DMS153 (cell line): ENCODE measurements around the gene ACKR2.
A peak's percentile ranks its signal among the peaks of the same experiment; 100 is the strongest.

ENCODE experiments used
- DNase-seq: peaks from one replicate; lab custom pipeline; 2025; lab: John Stamatoyannopoulos, UW

Gene ACKR2, protein sequence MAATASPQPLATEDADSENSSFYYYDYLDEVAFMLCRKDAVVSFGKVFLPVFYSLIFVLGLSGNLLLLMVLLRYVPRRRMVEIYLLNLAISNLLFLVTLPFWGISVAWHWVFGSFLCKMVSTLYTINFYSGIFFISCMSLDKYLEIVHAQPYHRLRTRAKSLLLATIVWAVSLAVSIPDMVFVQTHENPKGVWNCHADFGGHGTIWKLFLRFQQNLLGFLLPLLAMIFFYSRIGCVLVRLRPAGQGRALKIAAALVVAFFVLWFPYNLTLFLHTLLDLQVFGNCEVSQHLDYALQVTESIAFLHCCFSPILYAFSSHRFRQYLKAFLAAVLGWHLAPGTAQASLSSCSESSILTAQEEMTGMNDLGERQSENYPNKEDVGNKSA

DNA sequence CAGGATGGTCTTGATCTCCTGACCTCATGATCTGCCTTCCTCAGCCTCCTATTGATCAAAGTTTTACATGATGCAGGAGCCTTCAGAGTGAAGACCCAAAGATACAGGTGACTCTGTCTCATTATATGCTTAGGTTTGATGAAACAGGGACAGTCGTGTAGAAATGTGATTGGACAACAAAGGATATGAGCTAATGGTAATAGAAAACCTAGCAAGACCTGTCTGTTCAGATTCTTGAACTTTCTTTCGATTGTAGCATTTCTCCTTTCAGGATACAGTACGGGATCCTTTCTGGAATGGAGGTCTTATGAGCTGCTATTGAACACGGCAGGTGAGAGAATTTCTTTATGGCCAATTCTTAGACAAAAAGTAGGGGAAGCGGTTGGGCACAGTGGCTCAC, at the start of gene ACKR2:
ACKR2 (plus strand) TSS at position 244 of the 400 bp plus-strand sequence. CDS start 55,058 bp downstream, outside the sequence.
- no peak for DNase-seq

DNA sequence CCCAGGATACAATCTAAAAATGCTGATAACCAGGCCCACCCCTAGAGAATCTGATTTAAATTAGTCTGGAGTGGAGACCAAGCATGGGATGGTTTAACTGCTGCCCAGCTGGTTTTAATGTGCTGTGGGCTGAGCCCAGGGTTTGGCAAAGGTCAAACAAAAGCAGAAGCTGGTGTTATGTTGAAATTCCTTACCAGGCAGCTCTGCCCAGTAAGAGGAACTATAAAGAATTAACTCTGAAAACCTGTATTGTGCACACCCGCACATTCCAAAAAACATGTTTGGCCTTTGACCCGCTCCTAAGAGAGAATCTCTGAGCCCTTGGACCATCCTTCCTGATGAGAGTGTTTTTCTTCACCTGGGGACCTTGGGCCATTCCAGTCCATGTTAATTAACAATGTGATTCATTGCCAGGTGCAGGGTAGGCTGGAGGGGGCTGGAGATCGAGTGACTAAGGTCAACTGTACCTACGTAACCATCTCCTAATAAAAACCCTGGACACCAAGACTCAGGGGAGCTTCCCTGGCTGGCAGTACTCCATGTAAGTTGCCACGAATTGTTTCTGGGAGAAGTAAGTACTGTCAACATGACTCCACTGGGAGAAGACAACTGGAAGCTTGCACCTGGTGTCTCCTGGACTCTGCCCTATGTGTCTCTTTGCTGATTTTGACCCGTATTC, 47.1 kb upstream of the ACKR2 start:
- no peak for DNase-seq

- no peak for DNase-seq
These were observed 46.2 kb upstream of the ACKR2 start for GRCh38 chr3:42763021-42763420.

- no peak for DNase-seq
These were observed 45.1 kb upstream of the ACKR2 start for GRCh38 chr3:42764115-42764514.

GRCh38 chr3:42764561-42765295, 44.5 kb upstream of the ACKR2 start:
- no peak for DNase-seq

GRCh38 chr3:42769477-42770131, 39.6 kb upstream of the ACKR2 start:
- no peak for DNase-seq

GRCh38 chr3:42771271-42771670, 38.0 kb upstream of the ACKR2 start:
- DNase-seq: no peak

- peak; percentile 61 for DNase-seq
These were observed 36.4 kb upstream of the ACKR2 start, which contains the start of gene CCDC13 for GRCh38 chr3:42772670-42773408. TSS of gene CCDC13 (minus strand) at chr3:42773253. CDS start at chr3:42758345, 14,908 bp downstream.

DNA sequence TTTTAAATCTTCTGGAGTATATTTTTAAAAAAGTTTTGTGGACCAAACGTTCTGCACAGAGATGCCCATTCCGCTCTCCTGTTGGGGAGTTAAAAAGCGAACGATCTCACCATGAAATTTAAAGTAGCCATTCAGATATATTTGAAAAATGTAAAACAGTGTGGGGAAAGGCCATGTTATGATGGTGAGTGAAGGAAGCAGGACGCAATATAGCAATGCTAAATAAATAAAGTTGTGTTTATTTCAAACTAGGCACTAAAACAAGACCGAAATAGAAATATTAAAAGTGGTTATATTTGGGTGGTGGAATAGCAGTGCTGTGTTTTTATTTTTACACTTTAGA, 35.9 kb upstream of the ACKR2 start:
- no peak for DNase-seq

DNA sequence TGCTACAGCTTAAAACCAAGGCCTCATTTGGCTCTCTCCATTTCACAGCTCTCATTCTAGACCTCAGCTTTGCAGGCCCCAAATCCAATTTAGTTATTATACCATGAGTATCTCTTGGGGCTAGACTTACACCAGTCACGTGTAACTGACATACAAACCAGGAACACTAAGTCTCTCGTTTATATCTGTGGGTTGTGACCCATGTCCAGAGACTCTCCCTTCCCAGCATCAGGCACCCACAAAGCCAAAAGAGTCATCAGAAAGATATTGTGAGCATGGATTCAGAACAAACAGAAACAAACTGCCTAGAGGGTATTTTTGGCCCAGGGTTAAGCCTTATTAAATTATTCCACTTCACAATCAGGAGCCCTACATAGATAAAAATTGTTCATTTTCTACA, 30.6 kb upstream of the ACKR2 start:
- DNase-seq: no peak

DNA sequence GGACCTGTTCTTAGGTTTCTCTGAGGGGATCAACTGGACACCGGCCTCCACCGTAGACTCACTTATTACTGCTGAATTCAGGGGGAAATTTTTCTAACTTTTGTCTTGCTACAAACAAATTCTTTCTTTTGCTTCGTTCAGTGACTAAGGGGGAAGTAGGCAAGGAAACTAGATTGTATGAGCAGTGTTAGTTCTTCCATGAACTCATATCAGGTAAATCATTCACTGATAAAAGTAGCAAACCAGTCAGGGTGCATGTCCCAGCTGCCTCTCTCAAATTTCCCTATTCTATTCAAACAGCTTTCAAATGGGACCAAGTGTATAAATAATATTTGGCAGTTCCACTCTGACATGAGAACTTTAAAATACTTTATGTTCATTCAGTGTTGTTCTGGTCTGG, 28.8 kb upstream of the ACKR2 start:
- no peak for DNase-seq

DNA sequence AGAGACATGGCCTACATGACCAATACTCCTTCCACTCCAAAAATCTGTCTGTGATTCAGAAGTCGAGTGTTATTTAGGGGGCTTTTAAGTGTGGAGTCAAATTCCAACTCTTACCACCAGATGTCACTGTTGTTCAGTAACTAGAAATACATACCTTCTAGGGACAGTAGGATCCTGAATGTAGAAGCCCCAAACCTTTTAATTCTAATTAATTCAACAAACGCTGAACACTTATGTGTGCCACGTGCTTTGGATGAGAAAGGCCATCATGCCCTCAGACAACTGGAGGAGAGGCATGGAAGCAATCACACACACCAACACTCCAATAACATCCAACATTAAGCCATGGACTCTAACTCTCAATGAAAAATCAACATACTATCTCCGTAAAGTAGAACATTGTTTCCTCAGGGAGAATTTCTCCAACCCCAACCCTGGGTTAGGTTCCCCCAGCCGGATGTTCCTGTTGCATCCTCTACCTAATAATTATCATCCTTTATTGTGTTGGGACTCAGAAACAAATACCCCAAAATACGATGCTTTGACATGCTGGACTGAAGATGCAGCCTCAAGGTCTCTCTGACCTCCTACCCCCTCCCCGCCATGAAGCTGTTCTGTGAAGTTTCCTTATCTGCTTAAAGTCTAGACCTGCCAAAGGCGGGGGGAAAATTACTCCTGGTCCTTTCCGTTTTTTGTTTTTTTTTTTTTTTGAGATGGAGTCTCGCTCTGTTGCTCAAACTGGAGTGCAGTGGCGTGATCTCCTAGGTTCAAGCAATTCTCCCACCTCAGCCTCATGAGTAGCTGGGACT, 28.1 kb upstream of the ACKR2 start:
- peak; percentile 5 for DNase-seq

- no peak for DNase-seq
These were observed 23.0 kb upstream of the ACKR2 start for GRCh38 chr3:42786212-42786611.

DNA sequence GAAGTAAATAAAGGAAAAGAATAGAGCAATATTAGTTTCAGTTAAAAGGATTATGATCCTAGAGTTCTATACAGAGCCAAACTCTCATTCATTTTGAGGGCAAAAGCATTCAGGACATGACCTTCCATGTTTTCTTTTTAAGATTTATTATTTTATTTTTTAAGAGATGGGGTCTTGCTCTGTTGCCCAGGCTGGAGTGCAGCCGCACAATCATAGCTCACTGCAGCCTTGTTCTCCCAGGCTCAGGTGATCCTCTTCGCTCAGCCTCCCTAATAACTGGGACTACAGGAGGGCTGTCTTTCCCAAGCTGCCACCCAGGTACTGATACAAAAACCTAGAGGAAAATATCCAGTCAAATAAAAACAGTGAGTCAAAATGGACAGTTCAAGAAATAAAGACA, 22.6 kb upstream of the ACKR2 start:
- DNase-seq: no peak

GRCh38 chr3:42790714-42791229, 18.5 kb upstream of the ACKR2 start:
- DNase-seq: no peak

DNA sequence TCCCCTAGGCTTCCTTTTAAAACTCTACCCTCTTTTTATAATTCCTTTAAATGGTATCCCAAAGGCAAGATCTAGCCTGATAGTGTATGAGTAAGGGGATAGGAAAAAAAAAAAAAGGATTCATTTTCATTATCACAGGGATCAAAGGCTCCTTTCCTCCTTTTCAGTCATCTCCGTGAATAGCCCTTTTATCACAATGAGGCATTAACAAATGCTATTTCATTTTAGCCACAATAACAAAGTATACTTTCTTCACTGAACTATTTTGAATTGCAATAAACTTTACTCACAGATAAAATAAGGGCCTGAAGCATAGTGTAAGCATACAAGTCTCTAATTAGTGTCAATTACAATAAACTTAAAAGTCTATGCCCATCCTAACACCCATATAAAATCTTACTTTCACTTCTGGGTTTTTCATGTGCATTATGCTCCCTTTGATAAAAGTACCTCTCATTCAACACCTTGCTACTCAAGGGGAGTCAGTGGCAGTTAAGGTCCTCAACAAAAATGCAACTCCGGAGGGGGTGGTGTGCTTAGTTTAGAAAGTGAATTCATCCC, 13.5 kb upstream of the ACKR2 start:
- DNase-seq: no peak

GRCh38 chr3:42796332-42796885, 12.8 kb upstream of the ACKR2 start:
- DNase-seq: no peak

DNA sequence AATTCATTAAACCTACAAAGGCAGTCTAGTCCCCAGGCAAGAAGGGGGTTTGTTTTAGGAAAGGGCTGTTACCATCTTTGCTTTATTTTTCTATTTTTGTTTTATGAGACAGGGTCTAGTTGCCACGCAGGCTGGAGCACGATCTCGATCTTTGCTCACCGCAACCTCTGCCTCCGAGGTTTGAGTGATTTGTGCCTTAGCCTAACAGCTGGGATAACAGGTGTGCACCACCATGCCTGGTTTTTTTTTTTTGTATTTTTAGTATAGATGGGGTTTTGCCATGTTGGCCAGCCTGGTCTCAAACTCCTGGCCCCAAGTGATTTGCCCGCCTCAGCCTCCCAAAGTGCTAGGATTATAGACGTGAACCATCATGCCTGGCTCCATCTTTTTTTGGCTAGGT, 9.9 kb upstream of the ACKR2 start:
- DNase-seq: no peak

GRCh38 chr3:42800251-42800650, 9.0 kb upstream of the ACKR2 start:
- DNase-seq: no peak
